HG03175 (cell line): ENCODE results near the gene CDC7.
"Not testable (repeated sequence)": the region's sequence is repeated elsewhere in the genome, so short reads cannot be mapped to it uniquely, and the experiment has no call there.

ENCODE experiments used
- ATAC-seq: cut with Tn5 transposase; IDR thresholded peaks from one replicate; pipeline ENCODE4 v1.9.1; 2021; ENCODE audit warnings: mild to moderate bottlenecking, moderate library complexity; ENCODE audit not compliant: unreplicated experiment

Gene CDC7

DNA sequence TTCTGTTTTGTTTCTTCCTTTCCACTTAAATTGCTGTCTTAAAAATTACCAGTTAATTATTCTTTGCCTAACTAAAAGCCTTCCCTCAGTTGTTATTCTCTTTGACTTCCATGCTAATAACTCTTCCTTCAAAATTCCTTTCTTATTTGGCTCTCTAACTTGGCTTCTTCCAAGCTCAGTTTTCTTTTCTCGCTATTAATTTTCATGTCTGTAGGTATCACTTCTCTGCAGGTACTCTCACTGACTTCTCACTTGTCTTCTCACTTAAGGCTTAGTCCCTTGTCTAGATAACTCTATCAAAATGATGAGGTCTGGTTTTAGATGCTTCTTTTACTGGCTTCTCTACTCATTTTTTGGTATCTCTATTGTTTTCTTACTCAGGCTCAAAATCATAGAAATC, 10.1 kb downstream of the CDC7 start:
- no peak for ATAC-seq

DNA sequence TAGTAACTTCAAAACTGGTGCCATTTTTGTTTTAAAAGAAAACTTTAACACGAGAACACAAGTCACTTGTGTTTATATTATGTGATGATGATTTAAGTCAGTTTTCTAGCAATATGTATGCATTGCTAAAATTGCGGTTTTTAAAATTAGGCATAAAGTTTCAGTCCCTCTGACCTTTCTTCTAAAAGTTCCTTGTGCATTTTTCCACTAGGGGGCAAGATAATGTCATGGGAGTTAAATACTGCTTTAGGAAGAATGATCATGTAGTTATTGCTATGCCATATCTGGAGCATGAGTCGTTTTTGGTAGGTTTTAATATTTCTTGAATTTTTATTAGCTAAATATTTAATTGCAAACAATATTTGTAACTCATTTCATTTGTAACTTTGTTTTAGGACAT, 10.7 kb downstream of the CDC7 start:
- no peak for ATAC-seq

GRCh38 chr1:91513160-91513559, 12.5 kb downstream of the CDC7 start:
- ATAC-seq = no peak

DNA sequence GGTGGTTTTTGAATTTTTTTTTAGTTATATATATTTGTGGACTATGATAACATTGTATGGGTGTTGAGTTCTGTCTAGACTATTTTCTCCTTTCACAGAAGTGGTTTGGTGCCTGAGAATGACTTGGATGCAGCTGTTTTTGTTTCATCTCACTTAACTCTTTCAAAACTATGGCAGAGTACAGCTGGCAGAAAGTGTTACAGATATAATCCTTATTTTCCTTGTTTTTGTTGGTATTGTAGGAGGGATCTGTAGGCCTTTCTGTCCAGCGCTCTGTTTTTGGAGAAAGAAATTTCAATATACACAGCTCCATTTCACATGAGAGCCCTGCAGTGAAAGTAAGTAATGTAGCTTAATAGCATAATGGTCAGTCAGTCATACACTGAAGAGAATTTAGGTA, 13.1 kb downstream of the CDC7 start:
- no peak for ATAC-seq

DNA sequence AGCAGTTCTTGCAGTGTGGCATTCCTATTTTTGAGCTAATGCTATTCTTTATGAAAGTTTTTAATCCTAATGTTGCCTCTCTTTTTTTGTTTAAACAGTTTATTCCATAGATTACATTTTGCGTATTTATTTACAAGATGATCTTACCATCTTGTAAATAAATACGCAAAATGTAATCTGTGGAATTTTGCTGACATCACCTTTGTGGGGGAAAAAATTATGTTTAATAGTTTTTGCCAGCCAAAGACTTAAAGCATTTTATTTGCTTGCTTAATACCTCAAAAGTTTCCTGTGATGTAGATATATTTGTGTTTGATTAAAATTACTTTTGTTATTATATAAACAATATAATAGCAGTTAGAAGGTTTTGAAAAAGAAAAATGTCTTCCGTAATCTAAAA, 15.3 kb downstream of the CDC7 start:
- ATAC-seq = no peak

- not testable (repeated sequence) for ATAC-seq
Measured at GRCh38 chr1:91516605-91517004, 16.0 kb downstream of the CDC7 start.

- ATAC-seq = not testable (repeated sequence)
Measured at GRCh38 chr1:91519167-91519566, 18.5 kb downstream of the CDC7 start.

DNA sequence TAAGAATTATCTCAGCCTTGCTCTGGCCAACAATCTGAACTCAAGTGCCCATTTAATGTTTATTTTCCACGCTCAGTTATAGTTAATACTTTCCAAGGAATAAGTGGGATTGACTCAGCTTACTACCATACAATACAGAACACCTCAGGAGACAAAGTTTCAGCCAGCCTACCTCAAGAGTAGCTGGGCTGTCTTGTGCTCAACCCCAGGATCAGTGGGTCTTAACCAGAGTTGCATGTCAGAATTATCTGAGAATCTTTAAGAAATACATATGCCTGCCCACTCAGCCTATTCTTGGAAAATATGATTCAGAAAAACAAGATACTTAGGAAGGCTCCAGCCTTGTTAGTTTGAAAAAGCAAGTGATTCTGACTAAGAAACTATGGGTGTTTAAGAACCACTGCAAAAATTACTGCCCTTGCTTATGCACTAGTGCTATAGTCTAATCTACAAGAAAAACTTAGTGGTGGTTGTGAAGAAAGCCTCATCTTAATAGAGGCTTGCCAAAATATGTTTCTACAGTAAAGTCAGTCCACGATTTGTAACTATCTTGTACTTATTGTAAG, 20.4 kb downstream of the CDC7 start:
- ATAC-seq = no peak

GRCh38 chr1:91523482-91523881, 22.8 kb downstream of the CDC7 start:
- peak; percentile 99 for ATAC-seq

GRCh38 chr1:91526496-91526895, 25.8 kb downstream of the CDC7 start:
- no peak for ATAC-seq

DNA sequence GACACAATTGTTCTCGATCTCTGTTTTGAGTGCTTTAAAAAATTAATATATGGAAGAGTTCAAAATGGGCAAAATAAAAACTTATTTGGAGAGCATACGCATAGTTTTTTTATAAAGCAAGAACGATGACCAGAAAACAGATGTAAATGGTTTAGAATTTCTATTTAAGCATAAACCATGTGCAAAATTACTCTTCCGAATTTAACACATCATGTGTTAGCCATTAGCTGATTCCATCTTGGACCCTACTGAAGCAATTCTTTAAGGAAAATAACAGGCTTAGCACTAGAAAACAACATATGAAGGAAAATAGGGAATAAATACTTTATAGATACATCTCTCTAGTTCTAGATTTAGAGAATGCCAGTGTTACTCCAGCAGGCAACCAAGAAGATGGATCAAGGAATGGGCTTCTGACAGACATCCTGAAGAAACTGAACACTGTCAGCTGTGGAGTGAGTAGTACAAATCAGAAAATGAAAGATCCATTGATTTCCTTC, 26.7 kb downstream of the CDC7 start:
- no peak for ATAC-seq

- no peak for ATAC-seq
Measured at GRCh38 chr1:91527781-91528180, 27.1 kb downstream of the CDC7 start.

DNA sequence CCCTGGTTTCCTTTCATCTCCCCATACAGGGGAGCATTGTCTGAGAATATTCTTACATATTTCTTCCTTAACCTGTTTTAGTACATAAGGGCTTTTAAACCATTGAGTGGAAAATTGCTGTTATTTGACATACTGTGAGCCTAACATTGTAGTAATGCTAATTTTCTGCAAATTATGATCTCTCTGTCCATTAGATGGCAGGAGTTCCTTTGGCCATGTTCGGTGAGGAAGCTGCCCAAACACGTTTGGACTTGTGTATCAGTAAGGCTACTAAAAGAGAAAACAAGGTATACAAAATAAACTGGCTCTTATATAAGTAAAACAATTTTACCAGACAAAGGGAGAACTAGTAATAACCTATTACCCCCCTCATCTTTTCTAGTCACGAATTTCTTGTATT, 29.2 kb downstream of the CDC7 start:
- no peak for ATAC-seq

- no peak for ATAC-seq
Measured at GRCh38 chr1:91533361-91534024, 32.8 kb downstream of the CDC7 start.

DNA sequence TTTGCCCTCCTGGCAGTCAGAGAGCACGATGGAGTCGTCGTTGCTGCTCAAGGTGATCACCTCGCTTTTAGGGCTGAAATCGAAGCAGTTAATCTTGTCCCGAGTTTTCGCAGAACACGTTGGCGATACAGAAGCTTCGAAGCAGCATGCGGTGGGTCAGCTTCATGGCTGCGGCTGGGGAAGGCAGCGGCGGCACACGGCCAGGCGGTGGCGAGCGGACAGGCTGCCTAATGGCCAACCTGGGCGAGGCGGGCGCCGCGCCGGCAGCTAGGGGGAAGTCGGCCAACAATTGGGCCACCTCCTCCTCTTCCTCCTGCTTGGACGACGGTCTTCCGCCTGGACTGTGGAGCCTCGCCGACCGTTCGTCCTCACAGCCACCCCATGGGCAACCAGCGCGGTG, 34.8 kb downstream of the CDC7 start:
- ATAC-seq = no peak

- ATAC-seq = no peak
Measured at GRCh38 chr1:91537281-91537986, 36.8 kb downstream of the CDC7 start.

- ATAC-seq = no peak
Measured at GRCh38 chr1:91537987-91538304, 37.3 kb downstream of the CDC7 start.

DNA sequence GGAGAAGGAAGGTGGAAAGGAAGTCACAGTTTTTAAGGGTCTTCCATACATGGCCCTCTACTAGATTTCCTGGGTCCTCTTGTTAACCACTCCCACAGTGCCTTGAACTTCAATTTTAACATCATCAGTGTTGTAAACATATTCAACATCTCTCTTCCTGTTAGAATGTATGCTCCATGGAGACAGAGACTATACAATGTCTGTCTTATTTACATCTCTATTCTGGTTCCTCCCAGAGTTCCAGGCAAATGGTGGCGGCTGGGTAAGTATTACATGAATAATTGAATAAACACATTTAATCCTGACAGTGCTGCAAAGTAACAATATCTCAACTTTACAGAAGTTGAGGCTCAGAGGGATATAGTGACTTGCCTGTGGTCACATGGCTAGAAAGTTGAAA, 40.3 kb downstream of the CDC7 start:
- no peak for ATAC-seq

- ATAC-seq = no peak
Measured at GRCh38 chr1:91541918-91542533, 41.4 kb downstream of the CDC7 start.

DNA sequence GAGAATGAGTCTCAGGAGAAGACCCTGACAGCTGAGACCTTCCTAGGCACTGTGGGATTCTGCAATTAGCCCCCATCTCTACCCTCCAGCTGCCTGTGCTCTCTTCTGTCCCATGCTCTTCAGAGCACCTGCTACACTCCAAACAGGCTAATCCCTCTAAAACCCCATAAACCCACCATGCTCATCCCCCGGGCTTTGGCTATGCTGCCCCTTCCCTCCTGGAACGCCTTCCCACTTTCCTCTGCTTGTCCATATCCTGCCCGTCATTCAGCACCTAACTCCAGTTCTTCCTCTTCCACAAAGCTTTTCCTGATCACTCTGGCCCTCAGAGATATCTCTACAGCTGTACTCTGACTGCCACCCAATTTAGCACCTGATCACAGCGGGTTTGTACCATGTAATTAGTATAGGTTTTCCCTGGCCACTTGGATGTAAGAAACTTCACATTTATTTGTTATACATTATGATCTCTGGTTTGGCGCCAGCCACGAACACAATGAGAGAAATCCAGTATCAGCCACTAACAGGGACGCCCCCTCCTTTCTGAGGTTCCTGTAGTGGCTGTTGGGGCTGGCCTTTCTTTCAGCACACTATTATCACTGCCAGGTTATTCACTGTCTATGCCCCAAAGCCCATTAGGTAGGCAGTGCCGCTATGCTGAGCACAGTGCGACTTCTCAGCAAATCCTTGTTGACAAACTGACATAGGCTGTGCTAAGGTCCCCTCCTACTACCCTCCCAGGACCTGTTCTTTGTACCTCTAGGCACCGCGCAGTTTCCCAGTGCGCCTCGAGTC, 45.1 kb downstream of the CDC7 start:
- no peak for ATAC-seq

- ATAC-seq = no peak
Measured at GRCh38 chr1:91546301-91546581, 45.6 kb downstream of the CDC7 start.
